ENCODE data around the gene SMIM1. TPM values are rescaled to one million over a fixed set of nuclear protein-coding genes. Genes with fewer than 3 reads are reported as not detected.

SMIM1 gene
- total RNA-seq, 1 experiment from 2014 or later: 5.5 TPM

GRCh38 chr1:3811595-3811911, 39.0 kb downstream of the SMIM1 start:
- Histone ChIP-seq H3K4me1 (ENCODE audit: control insufficient read depth in 1 of 2, insufficient read depth in 2 of 2, low read length in 2 of 2) (peaks cover 7 to 10% of the 10 kb centered on the region in 2 experiments; a peak in 3 of 4 replicates), H2AFZ (ENCODE audit: low read depth, low read length, poor library complexity, severe bottlenecking) (no peak overlapping the region), H3K9me3 (ENCODE audit: control insufficient read depth in 1 of 2, insufficient read depth in 1 of 2, low read depth in 1 of 2, low read length in 2 of 2) (peaks cover 0 to 10% of the 10 kb centered on the region in 2 experiments; a peak in 2 of 4 replicates), H3K36me3 (ENCODE audit: control insufficient read depth in 1 of 2, insufficient read depth in 2 of 2, low read length in 2 of 2) (no peaks in the 10 kb centered on the region), H3K27me3 (ENCODE audit: insufficient read depth, low read length) (no peaks in the 10 kb centered on the region), H4K20me1 (ENCODE audit: insufficient read depth) (no peaks in the 10 kb centered on the region), H3K27ac (ENCODE audit: low read depth, low read length) (no peak overlapping the region), H3K4me3 (replicated peaks in 1 of 2; ENCODE audit: low read depth in 1 of 2, low read length in 2 of 2) (peak overlapping the region in 1 of 2 experiments; percentile 22; a peak in 1 of 4 replicates), H3K9me2 (ENCODE audit: insufficient read depth) (no peaks in the 10 kb centered on the region), H3K4me2 (ENCODE audit: low read length) (peak overlapping the region; percentile 59), H3K79me2 (ENCODE audit: insufficient read depth, low read length) (no peaks in the 10 kb centered on the region), H3K9ac (ENCODE audit: low read length) (no peak overlapping the region)
- ChIA-PET RAD21 (ENCODE audit: low non-redundant PET in 1 of 2, low total read pairs in 2 of 2, uncharacterized antibody in 2 of 2, unreplicated experiment in 2 of 2) (no interaction called here), CTCF (no interaction called here), POLR2A (no interaction called here)
- TF ChIP-seq CTCF (IDR thresholded peaks at IDR 0.05 in 2 of 3, conservative IDR thresholded peaks at IDR 0.05 in 1 of 3; ENCODE audit: borderline replicate concordance in 1 of 3, insufficient read depth in 1 of 3, low read depth in 2 of 3, low read length in 2 of 3): no peak
- TF ChIP-seq SP1 (IDR thresholded peaks at IDR 0.05; ENCODE audit: low read depth): no peak
- no peak for TF ChIP-seq TCF7L2 (IDR thresholded peaks at IDR 0.05; ENCODE audit: borderline replicate concordance, extremely low read depth, insufficient read depth, insufficient read length)
- TF ChIP-seq, protein P1, sequence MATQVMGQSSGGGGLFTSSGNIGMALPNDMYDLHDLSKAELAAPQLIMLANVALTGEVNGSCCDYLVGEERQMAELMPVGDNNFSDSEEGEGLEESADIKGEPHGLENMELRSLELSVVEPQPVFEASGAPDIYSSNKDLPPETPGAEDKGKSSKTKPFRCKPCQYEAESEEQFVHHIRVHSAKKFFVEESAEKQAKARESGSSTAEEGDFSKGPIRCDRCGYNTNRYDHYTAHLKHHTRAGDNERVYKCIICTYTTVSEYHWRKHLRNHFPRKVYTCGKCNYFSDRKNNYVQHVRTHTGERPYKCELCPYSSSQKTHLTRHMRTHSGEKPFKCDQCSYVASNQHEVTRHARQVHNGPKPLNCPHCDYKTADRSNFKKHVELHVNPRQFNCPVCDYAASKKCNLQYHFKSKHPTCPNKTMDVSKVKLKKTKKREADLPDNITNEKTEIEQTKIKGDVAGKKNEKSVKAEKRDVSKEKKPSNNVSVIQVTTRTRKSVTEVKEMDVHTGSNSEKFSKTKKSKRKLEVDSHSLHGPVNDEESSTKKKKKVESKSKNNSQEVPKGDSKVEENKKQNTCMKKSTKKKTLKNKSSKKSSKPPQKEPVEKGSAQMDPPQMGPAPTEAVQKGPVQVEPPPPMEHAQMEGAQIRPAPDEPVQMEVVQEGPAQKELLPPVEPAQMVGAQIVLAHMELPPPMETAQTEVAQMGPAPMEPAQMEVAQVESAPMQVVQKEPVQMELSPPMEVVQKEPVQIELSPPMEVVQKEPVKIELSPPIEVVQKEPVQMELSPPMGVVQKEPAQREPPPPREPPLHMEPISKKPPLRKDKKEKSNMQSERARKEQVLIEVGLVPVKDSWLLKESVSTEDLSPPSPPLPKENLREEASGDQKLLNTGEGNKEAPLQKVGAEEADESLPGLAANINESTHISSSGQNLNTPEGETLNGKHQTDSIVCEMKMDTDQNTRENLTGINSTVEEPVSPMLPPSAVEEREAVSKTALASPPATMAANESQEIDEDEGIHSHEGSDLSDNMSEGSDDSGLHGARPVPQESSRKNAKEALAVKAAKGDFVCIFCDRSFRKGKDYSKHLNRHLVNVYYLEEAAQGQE (IDR thresholded peaks at IDR 0.05; ENCODE audit: low read depth): no peak
- no peak for TF ChIP-seq POLR2A (IDR thresholded peaks at IDR 0.05; ENCODE audit: borderline replicate concordance, extremely low read depth, insufficient read depth, insufficient read length)
- TF ChIP-seq CBX3 (IDR thresholded peaks at IDR 0.05; ENCODE audit: low read depth): no peak
- TF ChIP-seq, protein P2, sequence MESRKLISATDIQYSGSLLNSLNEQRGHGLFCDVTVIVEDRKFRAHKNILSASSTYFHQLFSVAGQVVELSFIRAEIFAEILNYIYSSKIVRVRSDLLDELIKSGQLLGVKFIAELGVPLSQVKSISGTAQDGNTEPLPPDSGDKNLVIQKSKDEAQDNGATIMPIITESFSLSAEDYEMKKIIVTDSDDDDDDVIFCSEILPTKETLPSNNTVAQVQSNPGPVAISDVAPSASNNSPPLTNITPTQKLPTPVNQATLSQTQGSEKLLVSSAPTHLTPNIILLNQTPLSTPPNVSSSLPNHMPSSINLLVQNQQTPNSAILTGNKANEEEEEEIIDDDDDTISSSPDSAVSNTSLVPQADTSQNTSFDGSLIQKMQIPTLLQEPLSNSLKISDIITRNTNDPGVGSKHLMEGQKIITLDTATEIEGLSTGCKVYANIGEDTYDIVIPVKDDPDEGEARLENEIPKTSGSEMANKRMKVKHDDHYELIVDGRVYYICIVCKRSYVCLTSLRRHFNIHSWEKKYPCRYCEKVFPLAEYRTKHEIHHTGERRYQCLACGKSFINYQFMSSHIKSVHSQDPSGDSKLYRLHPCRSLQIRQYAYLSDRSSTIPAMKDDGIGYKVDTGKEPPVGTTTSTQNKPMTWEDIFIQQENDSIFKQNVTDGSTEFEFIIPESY (IDR thresholded peaks at IDR 0.05; ENCODE audit: extremely low read depth, insufficient replicate concordance, low read length): no peak
- intact Hi-C loops (cut with micrococcal nuclease): no loop called here
- DNase-seq (ENCODE audit: low read depth, low spot score): no peak
- BruUV-seq (replicated peaks): no TSS peak
- no peak for ATAC-seq
